ENCODE data around the gene KCTD2. TPM values are rescaled to one million over a fixed set of nuclear protein-coding genes. Genes with fewer than 3 reads are reported as not detected.

The KCTD2 gene
- total and polyA plus RNA-seq, 2 of the 13 experiments (the other 11 are each of a cell fraction or from before 2014, with no cell fraction given): 28.3 to 32.6 TPM

DNA sequence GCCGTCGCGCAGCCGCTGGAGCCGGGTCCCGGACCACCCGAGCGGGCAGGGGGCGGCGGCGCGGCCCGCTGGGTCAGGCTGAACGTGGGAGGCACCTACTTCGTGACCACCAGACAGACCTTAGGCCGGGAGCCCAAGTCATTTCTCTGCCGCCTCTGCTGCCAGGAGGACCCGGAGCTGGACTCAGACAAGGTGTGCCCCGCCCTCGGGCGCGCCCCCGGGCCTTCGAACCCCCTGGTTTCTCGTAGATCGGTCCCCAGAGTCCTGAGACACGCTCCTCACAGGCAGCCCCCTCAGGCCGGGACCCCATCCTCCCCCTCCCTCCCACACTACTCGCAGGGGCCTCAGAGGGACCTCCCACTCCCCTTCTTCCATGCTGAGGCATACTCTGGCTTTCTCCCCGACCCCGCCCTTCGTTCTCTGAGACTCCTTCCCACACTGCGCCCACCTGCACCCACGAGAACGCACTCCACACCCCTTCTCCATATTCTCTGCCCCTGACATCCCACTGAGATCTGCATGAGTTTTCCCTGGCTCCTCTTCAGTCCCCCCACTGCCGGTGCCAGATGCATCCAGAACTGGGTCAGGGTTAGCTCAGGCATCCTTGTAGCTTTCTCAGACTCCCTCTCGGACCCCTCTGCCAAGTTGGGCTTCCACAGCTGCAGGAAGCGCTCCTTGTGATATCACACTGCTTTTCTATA, 523 bp downstream of the KCTD2 start (continued):
- TF ChIP-seq ZNF333 (CRISPR knock-in tag; IDR thresholded peaks at IDR 0.05; ENCODE audit: borderline replicate concordance): 0 out of 2 replicates have a peak, but pooled peaks have one; percentile 64
- TF ChIP-seq SMARCC2 (IDR thresholded peaks at IDR 0.05): no peak
- no peak for TF ChIP-seq ZNF160 (CRISPR knock-in tag; IDR thresholded peaks at IDR 0.05)
- TF ChIP-seq, protein P1, sequence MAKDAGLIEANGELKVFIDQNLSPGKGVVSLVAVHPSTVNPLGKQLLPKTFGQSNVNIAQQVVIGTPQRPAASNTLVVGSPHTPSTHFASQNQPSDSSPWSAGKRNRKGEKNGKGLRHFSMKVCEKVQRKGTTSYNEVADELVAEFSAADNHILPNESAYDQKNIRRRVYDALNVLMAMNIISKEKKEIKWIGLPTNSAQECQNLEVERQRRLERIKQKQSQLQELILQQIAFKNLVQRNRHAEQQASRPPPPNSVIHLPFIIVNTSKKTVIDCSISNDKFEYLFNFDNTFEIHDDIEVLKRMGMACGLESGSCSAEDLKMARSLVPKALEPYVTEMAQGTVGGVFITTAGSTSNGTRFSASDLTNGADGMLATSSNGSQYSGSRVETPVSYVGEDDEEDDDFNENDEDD (CRISPR knock-in tag; IDR thresholded peaks at IDR 0.05; ENCODE audit: borderline replicate concordance): no peak
- TF ChIP-seq, protein P2, sequence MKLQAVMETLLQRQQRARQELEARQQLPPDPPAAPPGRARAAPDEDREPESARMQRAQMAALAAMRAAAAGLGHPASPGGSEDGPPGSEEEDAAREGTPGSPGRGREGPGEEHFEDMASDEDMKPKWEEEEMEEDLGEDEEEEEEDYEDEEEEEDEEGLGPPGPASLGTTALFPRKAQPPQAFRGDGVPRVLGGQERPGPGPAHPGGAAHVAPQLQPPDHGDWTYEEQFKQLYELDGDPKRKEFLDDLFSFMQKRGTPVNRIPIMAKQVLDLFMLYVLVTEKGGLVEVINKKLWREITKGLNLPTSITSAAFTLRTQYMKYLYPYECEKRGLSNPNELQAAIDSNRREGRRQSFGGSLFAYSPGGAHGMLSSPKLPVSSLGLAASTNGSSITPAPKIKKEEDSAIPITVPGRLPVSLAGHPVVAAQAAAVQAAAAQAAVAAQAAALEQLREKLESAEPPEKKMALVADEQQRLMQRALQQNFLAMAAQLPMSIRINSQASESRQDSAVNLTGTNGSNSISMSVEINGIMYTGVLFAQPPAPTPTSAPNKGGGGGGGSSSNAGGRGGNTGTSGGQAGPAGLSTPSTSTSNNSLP (IDR thresholded peaks at IDR 0.05; ENCODE audit: low read depth, low read length): no peak
- no peak for TF ChIP-seq PCBP2 (optimal IDR thresholded peaks at IDR 0.05; ENCODE audit: low read depth, low read length, poor library complexity, severe bottlenecking)
- no peak for TF ChIP-seq ZNF75D (CRISPR knock-in tag; IDR thresholded peaks at IDR 0.05; ENCODE audit: borderline replicate concordance)
- TF ChIP-seq MED8 (CRISPR knock-in tag; IDR thresholded peaks at IDR 0.05; ENCODE audit: insufficient replicate concordance): peak; percentile 3
- no peak for TF ChIP-seq HNRNPH1 (optimal IDR thresholded peaks at IDR 0.05; ENCODE audit: low read depth, low read length)
- TF ChIP-seq REXO4 (CRISPR knock-in tag; IDR thresholded peaks at IDR 0.05; ENCODE audit: borderline replicate concordance): no peak
- TF ChIP-seq, protein P3, sequence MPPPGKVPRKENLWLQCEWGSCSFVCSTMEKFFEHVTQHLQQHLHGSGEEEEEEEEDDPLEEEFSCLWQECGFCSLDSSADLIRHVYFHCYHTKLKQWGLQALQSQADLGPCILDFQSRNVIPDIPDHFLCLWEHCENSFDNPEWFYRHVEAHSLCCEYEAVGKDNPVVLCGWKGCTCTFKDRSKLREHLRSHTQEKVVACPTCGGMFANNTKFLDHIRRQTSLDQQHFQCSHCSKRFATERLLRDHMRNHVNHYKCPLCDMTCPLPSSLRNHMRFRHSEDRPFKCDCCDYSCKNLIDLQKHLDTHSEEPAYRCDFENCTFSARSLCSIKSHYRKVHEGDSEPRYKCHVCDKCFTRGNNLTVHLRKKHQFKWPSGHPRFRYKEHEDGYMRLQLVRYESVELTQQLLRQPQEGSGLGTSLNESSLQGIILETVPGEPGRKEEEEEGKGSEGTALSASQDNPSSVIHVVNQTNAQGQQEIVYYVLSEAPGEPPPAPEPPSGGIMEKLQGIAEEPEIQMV (CRISPR knock-in tag; IDR thresholded peaks at IDR 0.05; ENCODE audit: low read depth): no peak; the same call in 1 of the 2 replicates
- TF ChIP-seq, protein P4, sequence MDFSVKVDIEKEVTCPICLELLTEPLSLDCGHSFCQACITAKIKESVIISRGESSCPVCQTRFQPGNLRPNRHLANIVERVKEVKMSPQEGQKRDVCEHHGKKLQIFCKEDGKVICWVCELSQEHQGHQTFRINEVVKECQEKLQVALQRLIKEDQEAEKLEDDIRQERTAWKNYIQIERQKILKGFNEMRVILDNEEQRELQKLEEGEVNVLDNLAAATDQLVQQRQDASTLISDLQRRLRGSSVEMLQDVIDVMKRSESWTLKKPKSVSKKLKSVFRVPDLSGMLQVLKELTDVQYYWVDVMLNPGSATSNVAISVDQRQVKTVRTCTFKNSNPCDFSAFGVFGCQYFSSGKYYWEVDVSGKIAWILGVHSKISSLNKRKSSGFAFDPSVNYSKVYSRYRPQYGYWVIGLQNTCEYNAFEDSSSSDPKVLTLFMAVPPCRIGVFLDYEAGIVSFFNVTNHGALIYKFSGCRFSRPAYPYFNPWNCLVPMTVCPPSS (IDR thresholded peaks at IDR 0.05): no peak
- TF ChIP-seq CREB1 (IDR thresholded peaks at IDR 0.05): no peak
- TF ChIP-seq CREB1 (CRISPR knock-in tag; IDR thresholded peaks at IDR 0.05): no peak
- no peak for TF ChIP-seq ZNF564 (CRISPR knock-in tag; IDR thresholded peaks at IDR 0.05)
- peak; percentile 48; the same call in 1 of the 2 replicates for TF ChIP-seq NRL (CRISPR knock-in tag; IDR thresholded peaks at IDR 0.05; ENCODE audit: borderline replicate concordance)
- TF ChIP-seq, protein P5, sequence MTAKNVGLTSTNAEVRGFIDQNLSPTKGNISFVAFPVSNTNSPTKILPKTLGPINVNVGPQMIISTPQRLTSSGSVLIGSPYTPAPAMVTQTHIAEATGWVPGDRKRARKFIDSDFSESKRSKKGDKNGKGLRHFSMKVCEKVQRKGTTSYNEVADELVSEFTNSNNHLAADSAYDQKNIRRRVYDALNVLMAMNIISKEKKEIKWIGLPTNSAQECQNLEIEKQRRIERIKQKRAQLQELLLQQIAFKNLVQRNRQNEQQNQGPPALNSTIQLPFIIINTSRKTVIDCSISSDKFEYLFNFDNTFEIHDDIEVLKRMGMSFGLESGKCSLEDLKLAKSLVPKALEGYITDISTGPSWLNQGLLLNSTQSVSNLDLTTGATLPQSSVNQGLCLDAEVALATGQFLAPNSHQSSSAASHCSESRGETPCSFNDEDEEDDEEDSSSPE (CRISPR knock-in tag; IDR thresholded peaks at IDR 0.05): no peak
- TF ChIP-seq ZNF33B (CRISPR knock-in tag; IDR thresholded peaks at IDR 0.05): no peak
- TF ChIP-seq PPARG (CRISPR knock-in tag; conservative IDR thresholded peaks at IDR 0.05): no peak
- TF ChIP-seq, protein P6, sequence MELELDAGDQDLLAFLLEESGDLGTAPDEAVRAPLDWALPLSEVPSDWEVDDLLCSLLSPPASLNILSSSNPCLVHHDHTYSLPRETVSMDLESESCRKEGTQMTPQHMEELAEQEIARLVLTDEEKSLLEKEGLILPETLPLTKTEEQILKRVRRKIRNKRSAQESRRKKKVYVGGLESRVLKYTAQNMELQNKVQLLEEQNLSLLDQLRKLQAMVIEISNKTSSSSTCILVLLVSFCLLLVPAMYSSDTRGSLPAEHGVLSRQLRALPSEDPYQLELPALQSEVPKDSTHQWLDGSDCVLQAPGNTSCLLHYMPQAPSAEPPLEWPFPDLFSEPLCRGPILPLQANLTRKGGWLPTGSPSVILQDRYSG (CRISPR knock-in tag; IDR thresholded peaks at IDR 0.05): 0 out of 2 replicates have a peak, but pooled peaks have one; percentile 1
- no peak for TF ChIP-seq RXRB (CRISPR knock-in tag; IDR thresholded peaks at IDR 0.05; ENCODE audit: borderline replicate concordance)
- no peak for TF ChIP-seq ZSCAN22 (CRISPR knock-in tag; IDR thresholded peaks at IDR 0.05)
- no peak for TF ChIP-seq TEAD2 (CRISPR knock-in tag; IDR thresholded peaks at IDR 0.05)

Data from HepG2 (cell line).